ENCODE results near the gene B4GAT1.
A peak's percentile ranks its signal among the peaks of the same experiment; 100 is the strongest.
"Not testable (repeated sequence)": the region's sequence is repeated elsewhere in the genome, so short reads cannot be mapped to it uniquely, and the experiment has no call there.

The B4GAT1 gene

DNA sequence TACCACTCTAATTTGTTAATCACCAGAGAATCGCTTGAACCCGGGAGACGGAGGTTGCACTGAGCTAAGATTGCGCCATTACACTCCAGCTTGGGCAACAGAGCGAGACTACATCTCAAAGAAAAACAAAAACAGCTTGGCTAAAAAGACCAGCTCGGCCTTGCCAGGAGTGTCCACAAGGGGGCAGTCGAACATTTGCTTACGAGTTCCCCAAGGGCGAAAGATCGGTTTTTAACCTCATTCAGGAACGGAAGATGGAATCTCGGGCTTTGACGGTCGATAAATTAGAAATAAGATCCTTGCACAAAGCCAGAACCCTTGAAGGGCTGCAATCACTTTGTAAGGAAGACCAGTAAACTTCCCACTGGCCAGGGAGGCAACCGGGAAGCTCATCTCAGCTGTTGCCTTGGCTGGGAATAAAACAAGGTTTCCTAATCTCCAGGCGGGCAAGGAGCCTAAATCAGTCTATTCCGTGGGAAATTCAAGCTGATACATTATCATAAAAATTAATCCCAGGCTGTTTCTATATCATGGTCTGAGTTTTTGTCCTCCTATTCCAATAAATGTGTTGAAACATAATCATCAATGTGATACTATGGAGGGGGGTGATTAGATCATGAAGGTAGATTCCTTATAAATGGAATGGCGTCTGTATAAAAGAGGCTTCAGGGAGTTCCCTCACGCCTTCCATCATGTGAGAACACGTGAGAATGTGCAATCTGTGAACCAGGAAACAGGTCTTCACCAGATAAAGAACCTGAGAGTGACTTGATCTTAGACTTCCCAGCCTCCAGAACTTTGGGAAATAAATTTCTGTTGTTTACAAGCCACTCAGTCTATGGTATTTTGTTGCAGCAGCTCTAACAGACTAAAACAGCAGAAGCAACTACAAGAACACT lies 39.0 kb upstream of the B4GAT1 start:
- peaks cover 30% of the 10 kb centered on the region; the same call in 1 of the 2 replicates for H3K27me3 ChIP-seq (ENCODE audit: insufficient read depth, low read depth)
- TF ChIP-seq, protein P1, sequence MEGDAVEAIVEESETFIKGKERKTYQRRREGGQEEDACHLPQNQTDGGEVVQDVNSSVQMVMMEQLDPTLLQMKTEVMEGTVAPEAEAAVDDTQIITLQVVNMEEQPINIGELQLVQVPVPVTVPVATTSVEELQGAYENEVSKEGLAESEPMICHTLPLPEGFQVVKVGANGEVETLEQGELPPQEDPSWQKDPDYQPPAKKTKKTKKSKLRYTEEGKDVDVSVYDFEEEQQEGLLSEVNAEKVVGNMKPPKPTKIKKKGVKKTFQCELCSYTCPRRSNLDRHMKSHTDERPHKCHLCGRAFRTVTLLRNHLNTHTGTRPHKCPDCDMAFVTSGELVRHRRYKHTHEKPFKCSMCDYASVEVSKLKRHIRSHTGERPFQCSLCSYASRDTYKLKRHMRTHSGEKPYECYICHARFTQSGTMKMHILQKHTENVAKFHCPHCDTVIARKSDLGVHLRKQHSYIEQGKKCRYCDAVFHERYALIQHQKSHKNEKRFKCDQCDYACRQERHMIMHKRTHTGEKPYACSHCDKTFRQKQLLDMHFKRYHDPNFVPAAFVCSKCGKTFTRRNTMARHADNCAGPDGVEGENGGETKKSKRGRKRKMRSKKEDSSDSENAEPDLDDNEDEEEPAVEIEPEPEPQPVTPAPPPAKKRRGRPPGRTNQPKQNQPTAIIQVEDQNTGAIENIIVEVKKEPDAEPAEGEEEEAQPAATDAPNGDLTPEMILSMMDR (conservative IDR thresholded peaks at IDR 0.05; ENCODE audit: low read depth, low read length): peak; percentile 94
- H3K4me3 ChIP-seq (IDR thresholded peaks at IDR 0.05; ENCODE audit: insufficient read depth, low read depth, low read length): no peak overlapping the region
- no peak overlapping the region for H3K27ac ChIP-seq
- no peaks in the 10 kb centered on the region for H4K20me1 ChIP-seq (ENCODE audit: insufficient read depth)
- no peaks in the 10 kb centered on the region for H3K79me2 ChIP-seq (ENCODE audit: insufficient read depth, low read depth)
- no peaks in the 10 kb centered on the region for H3K36me3 ChIP-seq (ENCODE audit: insufficient read depth)
- H3K4me1 ChIP-seq (ENCODE audit: low read depth, poor library complexity, severe bottlenecking): peaks cover 11% of the 10 kb centered on the region
- no peak overlapping the region for H3K9ac ChIP-seq
- peak overlapping the region; percentile 77 for H3K4me2 ChIP-seq
- peak overlapping the region; percentile 86 for H2AFZ ChIP-seq (ENCODE audit: low read depth)

DNA sequence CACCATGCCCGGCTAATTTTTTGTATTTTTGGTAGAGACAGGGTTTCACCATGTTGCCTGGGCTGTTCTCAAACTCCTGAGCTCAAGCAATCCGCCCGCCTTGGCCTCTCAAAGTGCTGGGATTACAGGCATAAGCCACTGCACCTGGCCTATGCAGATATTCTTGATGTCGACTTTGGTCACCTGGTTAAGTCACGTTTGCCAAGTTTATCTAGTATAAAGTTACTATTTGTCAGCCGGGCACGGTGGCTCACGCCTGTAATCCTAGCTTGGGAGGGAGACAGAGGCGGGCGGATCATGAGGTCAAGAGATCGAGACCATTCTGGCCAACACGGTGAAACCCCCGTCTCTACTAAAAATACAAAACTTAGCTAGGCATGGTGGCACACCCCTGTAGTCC lies 36.9 kb upstream of the B4GAT1 start:
- H3K4me2 ChIP-seq; H3K4me3 ChIP-seq (IDR thresholded peaks at IDR 0.05; ENCODE audit: insufficient read depth, low read depth, low read length); H3K9ac ChIP-seq; H3K27ac ChIP-seq; H2AFZ ChIP-seq (ENCODE audit: low read depth); H3K79me2 ChIP-seq (ENCODE audit: insufficient read depth, low read depth); H4K20me1 ChIP-seq (ENCODE audit: insufficient read depth); H3K36me3 ChIP-seq (ENCODE audit: insufficient read depth): not testable (repeated sequence)
- Histone ChIP-seq H3K27me3 (ENCODE audit: insufficient read depth, low read depth) (peaks cover 16% of the 10 kb centered on the region; the same call in 1 of the 2 replicates), H3K4me1 (ENCODE audit: low read depth, poor library complexity, severe bottlenecking) (peaks cover 11% of the 10 kb centered on the region)

DNA sequence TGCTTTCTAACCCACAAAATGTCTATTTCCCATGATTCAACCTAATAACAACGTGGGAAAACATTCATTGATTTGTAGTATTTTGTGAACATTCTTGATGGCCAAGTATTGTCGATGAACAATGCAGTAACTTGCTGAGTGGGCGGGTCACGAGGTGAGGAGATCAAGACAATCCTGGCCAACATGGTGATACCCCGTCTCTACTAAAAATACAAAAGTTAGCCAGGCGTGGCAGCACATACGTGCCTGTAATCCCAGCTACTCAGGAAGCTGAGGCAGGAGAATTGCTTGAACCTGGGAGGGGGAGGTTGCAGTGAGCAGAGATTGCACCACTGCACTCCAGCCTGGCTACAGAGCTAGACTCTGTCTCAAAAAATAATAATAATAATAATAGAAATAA lies 32.8 kb upstream of the B4GAT1 start:
- not testable (repeated sequence) for H2AFZ ChIP-seq (ENCODE audit: low read depth); H3K79me2 ChIP-seq (ENCODE audit: insufficient read depth, low read depth); H3K4me2 ChIP-seq

DNA sequence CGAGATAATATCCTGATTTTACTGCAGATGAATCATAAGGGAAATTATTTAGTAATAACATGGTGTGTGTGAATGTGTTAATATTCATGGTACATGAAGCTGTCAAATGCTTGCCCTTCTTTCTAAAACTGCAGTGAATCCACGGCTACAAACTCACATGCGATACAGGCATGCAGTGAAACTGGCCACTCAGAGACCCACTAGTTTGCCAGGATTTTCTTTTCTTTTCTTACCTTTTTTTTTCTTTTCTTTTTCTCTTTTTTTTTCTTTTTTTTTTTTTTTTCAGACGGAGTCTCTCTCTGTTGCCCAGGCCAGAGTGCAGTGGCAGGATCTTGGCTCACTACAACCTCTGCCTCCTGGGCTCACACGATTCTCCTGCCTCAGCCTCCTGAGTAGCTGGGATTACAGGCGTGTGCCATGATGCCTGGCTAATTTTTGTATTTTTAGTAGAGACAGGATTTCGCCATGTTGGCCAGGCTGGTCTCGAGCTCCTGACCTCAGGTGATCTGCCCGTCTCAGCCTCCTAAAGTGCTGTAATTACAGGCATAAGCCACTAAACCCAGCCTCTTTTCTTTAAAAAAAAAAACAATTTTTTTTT lies 26.4 kb upstream of the B4GAT1 start:
- not testable (repeated sequence) for H3K4me1 ChIP-seq (ENCODE audit: low read depth, poor library complexity, severe bottlenecking); H2AFZ ChIP-seq (ENCODE audit: low read depth); H3K27ac ChIP-seq; H3K36me3 ChIP-seq (ENCODE audit: insufficient read depth); H3K9ac ChIP-seq; H3K79me2 ChIP-seq (ENCODE audit: insufficient read depth, low read depth); H3K4me3 ChIP-seq (IDR thresholded peaks at IDR 0.05; ENCODE audit: insufficient read depth, low read depth, low read length); H3K4me2 ChIP-seq; H4K20me1 ChIP-seq (ENCODE audit: insufficient read depth)
- peaks cover 47% of the 10 kb centered on the region for H3K27me3 ChIP-seq (ENCODE audit: insufficient read depth, low read depth)

More for the DNA sequence above, 32.8 kb upstream of the B4GAT1 start:
- H3K36me3 ChIP-seq (ENCODE audit: insufficient read depth); H3K4me1 ChIP-seq (ENCODE audit: low read depth, poor library complexity, severe bottlenecking); H4K20me1 ChIP-seq (ENCODE audit: insufficient read depth); H3K4me3 ChIP-seq (IDR thresholded peaks at IDR 0.05; ENCODE audit: insufficient read depth, low read depth, low read length); H3K9ac ChIP-seq; H3K27ac ChIP-seq: not testable (repeated sequence)
- peaks cover 12% of the 10 kb centered on the region; the same call in 1 of the 2 replicates for H3K27me3 ChIP-seq (ENCODE audit: insufficient read depth, low read depth)

DNA sequence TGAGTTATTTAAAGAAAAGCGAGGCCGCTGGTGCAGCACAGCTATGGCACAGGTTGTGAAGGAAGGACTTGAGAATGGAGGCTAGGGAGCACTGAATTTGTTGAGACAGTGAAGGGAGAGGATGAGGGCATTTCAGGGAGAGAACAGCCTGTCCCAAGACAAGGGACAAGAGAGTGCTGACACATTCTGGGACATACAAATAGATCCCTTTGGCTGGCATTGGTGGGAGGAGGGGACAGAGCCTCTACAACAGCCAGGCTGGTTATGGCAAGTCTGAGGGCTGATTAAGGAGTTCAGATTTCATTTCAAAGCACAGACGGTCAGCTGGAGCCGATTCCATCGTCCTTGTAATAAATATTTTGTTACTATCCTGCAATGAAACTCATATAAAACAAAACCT lies 25.8 kb upstream of the B4GAT1 start:
- TF ChIP-seq, protein P1 (conservative IDR thresholded peaks at IDR 0.05; ENCODE audit: low read depth, low read length): no peak
- Histone ChIP-seq H3K4me3 (IDR thresholded peaks at IDR 0.05; ENCODE audit: insufficient read depth, low read depth, low read length) (no peak overlapping the region), H2AFZ (ENCODE audit: low read depth) (no peak overlapping the region), H3K36me3 (ENCODE audit: insufficient read depth) (no peaks in the 10 kb centered on the region), H3K27ac (no peak overlapping the region), H4K20me1 (ENCODE audit: insufficient read depth) (no peaks in the 10 kb centered on the region), H3K27me3 (ENCODE audit: insufficient read depth, low read depth) (peaks cover 47% of the 10 kb centered on the region), H3K4me1 (ENCODE audit: low read depth, poor library complexity, severe bottlenecking) (no peaks in the 10 kb centered on the region), H3K4me2 (no peak overlapping the region), H3K79me2 (ENCODE audit: insufficient read depth, low read depth) (no peaks in the 10 kb centered on the region), H3K9ac (no peak overlapping the region)
